ENCODE measurements around the gene TMEM184B.

GRCh38 chr22:38191055-38191454 is 81.8 kb downstream of the TMEM184B start:
- TF ChIP-seq, protein P1, sequence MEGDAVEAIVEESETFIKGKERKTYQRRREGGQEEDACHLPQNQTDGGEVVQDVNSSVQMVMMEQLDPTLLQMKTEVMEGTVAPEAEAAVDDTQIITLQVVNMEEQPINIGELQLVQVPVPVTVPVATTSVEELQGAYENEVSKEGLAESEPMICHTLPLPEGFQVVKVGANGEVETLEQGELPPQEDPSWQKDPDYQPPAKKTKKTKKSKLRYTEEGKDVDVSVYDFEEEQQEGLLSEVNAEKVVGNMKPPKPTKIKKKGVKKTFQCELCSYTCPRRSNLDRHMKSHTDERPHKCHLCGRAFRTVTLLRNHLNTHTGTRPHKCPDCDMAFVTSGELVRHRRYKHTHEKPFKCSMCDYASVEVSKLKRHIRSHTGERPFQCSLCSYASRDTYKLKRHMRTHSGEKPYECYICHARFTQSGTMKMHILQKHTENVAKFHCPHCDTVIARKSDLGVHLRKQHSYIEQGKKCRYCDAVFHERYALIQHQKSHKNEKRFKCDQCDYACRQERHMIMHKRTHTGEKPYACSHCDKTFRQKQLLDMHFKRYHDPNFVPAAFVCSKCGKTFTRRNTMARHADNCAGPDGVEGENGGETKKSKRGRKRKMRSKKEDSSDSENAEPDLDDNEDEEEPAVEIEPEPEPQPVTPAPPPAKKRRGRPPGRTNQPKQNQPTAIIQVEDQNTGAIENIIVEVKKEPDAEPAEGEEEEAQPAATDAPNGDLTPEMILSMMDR (optimal IDR thresholded peaks at IDR 0.05 in 1 of 3, IDR thresholded peaks at IDR 0.05 in 1 of 3, conservative IDR thresholded peaks at IDR 0.05 in 1 of 3; ENCODE audit: extremely low read depth in 1 of 3, insufficient read depth in 2 of 3, low read length in 3 of 3): no peak
- no peak for TF ChIP-seq EZH2 (IDR thresholded peaks at IDR 0.05; ENCODE audit: low read length)

Measured in keratinocyte (primary cell).